Smooth muscle cell (in vitro differentiated cells): Measurements from ENCODE around the gene COBLL1. TPM values are rescaled to one million over a fixed set of nuclear protein-coding genes. Genes with fewer than 3 reads are reported as not detected.
A peak's percentile ranks its signal among the peaks of the same experiment; 100 is the strongest.

Source experiments
- DNase-seq: peaks from one replicate; lab custom pipeline; 2025; ENCODE audit not compliant: unreplicated experiment; lab: John Stamatoyannopoulos, UW
- H2AFZ ChIP-seq: fragments of 200-600 bp; sonication (generic); 2 replicates; pipeline ENCODE4 v1.6.0; 2016; ENCODE audit warnings: antibody characterized with exemption, low read depth, mild to moderate bottlenecking
- H3F3A ChIP-seq: fragments of 200-600 bp; sonication (generic); 2 replicates; pipeline ENCODE4 v1.6.0; 2017; ENCODE audit warnings: antibody characterized with exemption, low read depth
- H3K27ac ChIP-seq: fragments of 200-600 bp; sonication (generic); 2 replicates; pipeline ENCODE4 v1.5.1; 2016; ENCODE audit warnings: low read depth, mild to moderate bottlenecking
- H3K27me3 ChIP-seq: fragments of 200-600 bp; sonication (generic); 2 replicates; pipeline ENCODE4 v1.6.1; 2016; ENCODE audit warnings: low read depth, mild to moderate bottlenecking
- H3K36me3 ChIP-seq: fragments of 200-600 bp; sonication (generic); 2 replicates; pipeline ENCODE4 v1.5.1; 2016; ENCODE audit warnings: low read depth
- H3K4me1 ChIP-seq: fragments of 200-600 bp; sonication (generic); 2 replicates; pipeline ENCODE4 v1.5.1; 2016; ENCODE audit warnings: low read depth
- H3K4me2 ChIP-seq: fragments of 200-600 bp; sonication (generic); 2 replicates; pipeline ENCODE4 v1.6.0; 2016; ENCODE audit warnings: mild to moderate bottlenecking
- H3K4me3 ChIP-seq: fragments of 200-600 bp; sonication (generic); 2 replicates; pipeline ENCODE4 v1.5.1; 2016; ENCODE audit warnings: mild to moderate bottlenecking
- H3K79me2 ChIP-seq: fragments of 200-600 bp; sonication (generic); 2 replicates; pipeline ENCODE4 v1.6.0; 2016; ENCODE audit warnings: low read depth, mild to moderate bottlenecking
- H3K9ac ChIP-seq: fragments of 200-600 bp; sonication (generic); 2 replicates; pipeline ENCODE4 v1.6.0; 2016; ENCODE audit warnings: low read depth
- H3K9me3 ChIP-seq: fragments of 200-600 bp; sonication (generic); replicated peaks from 2 replicates; pipeline ENCODE4 v1.5.1; 2016; ENCODE audit warnings: low read depth
- H4K20me1 ChIP-seq: fragments of 200-600 bp; sonication (generic); 2 replicates; pipeline ENCODE4 v1.6.0; 2016; ENCODE audit warnings: low read depth
- WGBS: methylation state at CpG from one replicate; pipeline ENCODE4 v1.1.7; 2016; ENCODE audit warnings: low lambda C conversion rate; 5-methylcytosine and 5-hydroxymethylcytosine counted together
- polyA plus RNA-seq: library from polyadenylated mRNA; unstranded; fragments of >200 nt; fragmentation: Nextera tagmentation; extraction: Ambion mirVana; gene quantifications from 2 replicates; pipeline ENCODE4 v1.2.1, GENCODE V29; 2016
- total RNA-seq: library from RNA; depleted of rRNA; stranded (reverse); fragments of >200 nt; gene quantifications from 2 replicates; pipeline ENCODE4 v1.2.3, GENCODE V29; 2014
- TF ChIP-seq, protein P1 (sequence below): fragments of 200-600 bp; sonication (generic); IDR thresholded peaks from 2 replicates; pipeline ENCODE4 v1.5.1; 2017; ENCODE audit warnings: borderline replicate concordance, mild to moderate bottlenecking, antibody characterized with exemption; ENCODE audit not compliant: insufficient read depth, poor library complexity, severe bottlenecking

COBLL1 gene, protein sequence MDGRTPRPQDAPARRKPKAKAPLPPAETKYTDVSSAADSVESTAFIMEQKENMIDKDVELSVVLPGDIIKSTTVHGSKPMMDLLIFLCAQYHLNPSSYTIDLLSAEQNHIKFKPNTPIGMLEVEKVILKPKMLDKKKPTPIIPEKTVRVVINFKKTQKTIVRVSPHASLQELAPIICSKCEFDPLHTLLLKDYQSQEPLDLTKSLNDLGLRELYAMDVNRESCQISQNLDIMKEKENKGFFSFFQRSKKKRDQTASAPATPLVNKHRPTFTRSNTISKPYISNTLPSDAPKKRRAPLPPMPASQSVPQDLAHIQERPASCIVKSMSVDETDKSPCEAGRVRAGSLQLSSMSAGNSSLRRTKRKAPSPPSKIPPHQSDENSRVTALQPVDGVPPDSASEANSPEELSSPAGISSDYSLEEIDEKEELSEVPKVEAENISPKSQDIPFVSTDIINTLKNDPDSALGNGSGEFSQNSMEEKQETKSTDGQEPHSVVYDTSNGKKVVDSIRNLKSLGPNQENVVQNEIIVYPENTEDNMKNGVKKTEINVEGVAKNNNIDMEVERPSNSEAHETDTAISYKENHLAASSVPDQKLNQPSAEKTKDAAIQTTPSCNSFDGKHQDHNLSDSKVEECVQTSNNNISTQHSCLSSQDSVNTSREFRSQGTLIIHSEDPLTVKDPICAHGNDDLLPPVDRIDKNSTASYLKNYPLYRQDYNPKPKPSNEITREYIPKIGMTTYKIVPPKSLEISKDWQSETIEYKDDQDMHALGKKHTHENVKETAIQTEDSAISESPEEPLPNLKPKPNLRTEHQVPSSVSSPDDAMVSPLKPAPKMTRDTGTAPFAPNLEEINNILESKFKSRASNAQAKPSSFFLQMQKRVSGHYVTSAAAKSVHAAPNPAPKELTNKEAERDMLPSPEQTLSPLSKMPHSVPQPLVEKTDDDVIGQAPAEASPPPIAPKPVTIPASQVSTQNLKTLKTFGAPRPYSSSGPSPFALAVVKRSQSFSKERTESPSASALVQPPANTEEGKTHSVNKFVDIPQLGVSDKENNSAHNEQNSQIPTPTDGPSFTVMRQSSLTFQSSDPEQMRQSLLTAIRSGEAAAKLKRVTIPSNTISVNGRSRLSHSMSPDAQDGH
- total RNA-seq (13.9 and 17.4 TPM in 2 replicates), polyA plus RNA-seq (5.2 and 8.3 TPM in 2 replicates)

DNA sequence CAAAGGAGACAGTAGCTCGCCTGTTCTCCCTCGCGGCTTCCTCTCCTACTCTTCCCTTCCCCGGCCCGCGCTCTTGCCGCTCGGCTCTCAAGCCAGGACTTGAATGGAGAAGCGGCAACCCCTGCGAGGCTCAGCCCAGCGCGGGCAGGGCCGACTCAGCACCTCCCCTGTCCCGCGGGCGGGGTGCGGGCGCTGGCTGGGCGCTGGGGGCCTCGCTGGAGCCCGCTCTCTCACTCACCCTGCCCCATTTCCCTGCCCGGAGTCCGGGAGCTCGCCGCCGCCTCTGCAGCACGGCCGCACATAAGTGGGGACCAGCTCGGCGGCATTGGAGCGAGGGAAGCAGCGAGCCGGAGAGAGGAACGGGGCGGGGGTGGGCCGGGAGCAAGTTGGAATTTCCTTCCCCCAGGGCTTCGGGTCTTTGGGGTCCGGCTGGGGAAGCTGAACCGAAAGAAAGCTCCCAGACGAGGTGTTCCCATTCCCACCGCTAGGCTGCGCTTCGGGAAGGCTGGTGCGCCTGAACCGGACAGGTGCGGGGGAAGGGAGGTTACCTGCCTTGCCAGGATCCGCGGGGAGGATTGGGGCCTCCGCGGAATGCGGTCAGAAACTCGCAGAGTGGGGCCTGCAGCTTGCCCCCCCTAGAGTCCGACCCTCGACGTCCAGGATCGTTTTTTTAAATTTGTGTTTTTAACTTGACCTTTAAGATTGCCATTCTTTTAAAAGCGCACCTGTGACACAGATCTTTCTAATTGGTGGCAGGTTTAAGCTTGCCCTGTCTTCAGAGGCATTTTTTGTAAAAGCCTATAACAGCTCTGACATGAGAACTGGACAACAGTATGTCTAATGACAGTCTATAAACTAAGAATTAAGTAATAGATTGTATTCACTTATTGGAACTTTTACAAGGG is at the start of gene COBLL1:
Gene COBLL1, minus strand, starts transcription at position 105 of the 905 bp plus-strand sequence. CDS start 627 bp downstream, outside the sequence.
- H3K27me3 ChIP-seq, result no peaks in the 10 kb centered on the region
- TF ChIP-seq, protein P1, sequence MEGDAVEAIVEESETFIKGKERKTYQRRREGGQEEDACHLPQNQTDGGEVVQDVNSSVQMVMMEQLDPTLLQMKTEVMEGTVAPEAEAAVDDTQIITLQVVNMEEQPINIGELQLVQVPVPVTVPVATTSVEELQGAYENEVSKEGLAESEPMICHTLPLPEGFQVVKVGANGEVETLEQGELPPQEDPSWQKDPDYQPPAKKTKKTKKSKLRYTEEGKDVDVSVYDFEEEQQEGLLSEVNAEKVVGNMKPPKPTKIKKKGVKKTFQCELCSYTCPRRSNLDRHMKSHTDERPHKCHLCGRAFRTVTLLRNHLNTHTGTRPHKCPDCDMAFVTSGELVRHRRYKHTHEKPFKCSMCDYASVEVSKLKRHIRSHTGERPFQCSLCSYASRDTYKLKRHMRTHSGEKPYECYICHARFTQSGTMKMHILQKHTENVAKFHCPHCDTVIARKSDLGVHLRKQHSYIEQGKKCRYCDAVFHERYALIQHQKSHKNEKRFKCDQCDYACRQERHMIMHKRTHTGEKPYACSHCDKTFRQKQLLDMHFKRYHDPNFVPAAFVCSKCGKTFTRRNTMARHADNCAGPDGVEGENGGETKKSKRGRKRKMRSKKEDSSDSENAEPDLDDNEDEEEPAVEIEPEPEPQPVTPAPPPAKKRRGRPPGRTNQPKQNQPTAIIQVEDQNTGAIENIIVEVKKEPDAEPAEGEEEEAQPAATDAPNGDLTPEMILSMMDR, result peak; percentile 66
- peaks cover 9% of the 10 kb centered on the region for H3K79me2 ChIP-seq
- peak within 1 kb of the TSS; percentile 81 for H2AFZ ChIP-seq
- no peaks in the 10 kb centered on the region for H3K36me3 ChIP-seq
- H3K9ac ChIP-seq, result peak within 1 kb of the TSS; percentile 57
- H3F3A ChIP-seq, result peaks cover 3% of the 10 kb centered on the region
- H3K4me1 ChIP-seq, result no peaks in the 10 kb centered on the region
- no peaks in the 10 kb centered on the region for H3K9me3 ChIP-seq
- peak within 1 kb of the TSS; percentile 48 for H3K27ac ChIP-seq
- peak within 1 kb of the TSS; percentile 80 for H3K4me3 ChIP-seq
- no peaks in the 10 kb centered on the region for H4K20me1 ChIP-seq
- 2% methylated on average over 53 of the region's 57 CpGs for WGBS
- H3K4me2 ChIP-seq, result peak within 1 kb of the TSS; percentile 89
- DNase-seq, result peak; percentile 70

DNA sequence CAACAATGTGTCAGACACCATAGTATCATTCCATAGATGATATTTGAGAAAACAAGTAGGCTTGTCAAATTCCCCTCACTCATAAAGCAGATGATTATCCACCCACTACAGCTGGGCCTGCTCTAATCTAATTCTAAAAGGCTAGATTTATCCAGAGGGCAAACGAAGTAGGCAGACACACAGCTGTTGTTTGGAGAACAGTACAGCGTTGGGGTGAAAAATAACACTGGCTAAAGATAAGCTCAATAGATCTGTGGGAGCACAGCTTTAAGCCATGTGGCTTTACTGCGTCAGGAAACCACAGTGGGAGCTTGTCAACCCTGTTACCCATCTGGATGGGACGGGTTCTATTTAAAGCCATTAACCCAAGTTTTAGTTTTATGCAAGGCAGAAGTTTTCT is 48.9 kb upstream of the COBLL1 start:
- TF ChIP-seq, protein P1, result no peak
- no peaks in the 10 kb centered on the region for H3K36me3 ChIP-seq
- H2AFZ ChIP-seq, result no peak overlapping the region
- DNase-seq, result no peak
- H3K27me3 ChIP-seq, result no peaks in the 10 kb centered on the region
- no peak overlapping the region for H3K27ac ChIP-seq
- H3K9ac ChIP-seq, result no peak overlapping the region
- peaks cover 9% of the 10 kb centered on the region for H3K4me1 ChIP-seq
- H3K4me2 ChIP-seq, result peak overlapping the region; percentile 22
- 12% methylated on average over 4 of the region's 4 CpGs for WGBS
- H3F3A ChIP-seq, result no peaks in the 10 kb centered on the region
- no peaks in the 10 kb centered on the region for H4K20me1 ChIP-seq
- no peak overlapping the region for H3K4me3 ChIP-seq
- no peaks in the 10 kb centered on the region for H3K79me2 ChIP-seq
- no peaks in the 10 kb centered on the region for H3K9me3 ChIP-seq

DNA sequence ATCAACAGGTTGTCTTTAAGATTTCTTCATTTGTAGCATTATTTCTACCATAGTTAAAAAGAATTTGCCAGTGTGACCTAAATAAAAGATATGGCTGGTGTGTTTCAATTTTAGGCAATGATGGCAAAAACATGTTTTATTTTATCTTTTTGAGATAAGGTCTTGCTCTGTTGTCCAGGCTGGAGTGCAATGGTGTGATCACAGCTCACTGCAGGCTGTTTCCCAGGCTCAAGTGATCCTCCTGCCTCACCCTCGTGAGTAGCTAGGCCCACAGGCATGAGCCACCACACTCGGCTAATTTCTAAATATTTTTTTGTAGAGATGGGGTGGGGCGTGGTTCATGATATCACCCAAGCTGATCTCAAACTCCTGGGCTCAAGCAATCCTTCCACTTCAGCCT is 47.0 kb upstream of the COBLL1 start:
- no peak overlapping the region for H3K9ac ChIP-seq
- no peaks in the 10 kb centered on the region for H3K27me3 ChIP-seq
- H3K4me3 ChIP-seq, result no peak overlapping the region
- no peak overlapping the region for H3K27ac ChIP-seq
- no peaks in the 10 kb centered on the region for H3F3A ChIP-seq
- no peaks in the 10 kb centered on the region for H3K36me3 ChIP-seq
- WGBS, result 59% methylated on average over 3 of the region's 3 CpGs
- H3K9me3 ChIP-seq, result no peaks in the 10 kb centered on the region
- peaks cover 9% of the 10 kb centered on the region for H3K4me1 ChIP-seq
- no peak for DNase-seq
- no peak overlapping the region for H3K4me2 ChIP-seq
- H2AFZ ChIP-seq, result no peak overlapping the region
- H4K20me1 ChIP-seq, result no peaks in the 10 kb centered on the region
- TF ChIP-seq, protein P1, result no peak
- H3K79me2 ChIP-seq, result no peaks in the 10 kb centered on the region
